HCT116 (cell line): ENCODE data around the gene USP24. TPM values are rescaled to one million over a fixed set of nuclear protein-coding genes. Genes with fewer than 3 reads are reported as not detected.

Experiments used
- ATAC-seq: fragments of 200-7000 bp; cut with Tn5 transposase; 2 replicates; pipeline ENCODE4 v1.9.1; 2020; ENCODE audit warnings: mild to moderate bottlenecking, moderate library complexity
- BruUV-seq: library from RNA; stranded (reverse); fragments of 400-500 nt; replicated peaks from 2 replicates; lab custom pipeline; 2021; lab: Mats Ljungman, UMichigan
- CTCF ChIA-PET: fragments of 300-600 bp; sonication (Branson Sonifier 250); formaldehyde crosslinking; loops from one replicate; lab custom pipeline; 2021; ENCODE audit warnings: antibody characterized with exemption; lab: Charles Lee
- POLR2A ChIA-PET: fragments of 300-600, 350-600 bp; sonication (Branson Sonifier 250); formaldehyde crosslinking; loops from one replicate; lab custom pipeline; 2021; ENCODE audit warnings: antibody characterized with exemption; lab: Charles Lee
- RAD21 ChIA-PET, 2 experiments: fragments of 300-600 bp; sonication (Branson Sonifier 250); formaldehyde crosslinking; loops; one replicate each; lab custom pipeline; 2023; ENCODE audit warnings: low total read pairs in 2 of 2; ENCODE audit not compliant: uncharacterized antibody in 2 of 2, unreplicated experiment in 2 of 2, low non-redundant PET in 1 of 2; lab: Charles Lee
- DNase-seq: peaks from one replicate; pipeline ENCODE4 v3.0.0-alpha.2; 2010; ENCODE audit warnings: low read depth, low spot score
- H2AFZ ChIP-seq: fragments of 200-600 bp; shearing (Covaris generic), sonication (generic); 2 replicates; pipeline ENCODE4 v1.6.1; 2017; ENCODE audit warnings: low read depth, mixed run types, mixed read lengths, antibody characterized with exemption, low read length; ENCODE audit not compliant: poor library complexity, severe bottlenecking
- H3K27ac ChIP-seq: 2 replicates; pipeline ENCODE4 v1.5.1; 2012; ENCODE audit warnings: low read depth, low read length
- H3K27me3 ChIP-seq: fragments of 200-600 bp; sonication (generic); 2 replicates; pipeline ENCODE4 v1.6.1; 2016; ENCODE audit warnings: mixed run types, low read length, mixed read lengths; ENCODE audit not compliant: insufficient read depth
- H3K36me3 ChIP-seq, 2 experiments: fragments of 200-500 bp in 1 of 2; fragments of 200-600 bp in 1 of 2; sonication (Bioruptor generic) in 1 of 2; sonication (generic) in 1 of 2; 2 replicates each; pipeline versions ENCODE4 v1.5.1 to v1.6.1; 2014 to 2016; ENCODE audit warnings: low read length in 2 of 2, inconsistent platforms in 1 of 2, mixed read lengths in 1 of 2, mixed run types in 1 of 2; ENCODE audit not compliant: insufficient read depth in 2 of 2, control insufficient read depth in 1 of 2
- H3K4me1 ChIP-seq, 2 experiments: fragments of 200-600 bp in 1 of 2; sonication (generic) in 1 of 2; 2 replicates each; pipeline versions ENCODE4 v1.5.1 to v1.6.1; 2012 to 2017; ENCODE audit warnings: low read length in 2 of 2, inconsistent platforms in 1 of 2, mild to moderate bottlenecking in 1 of 2, mixed read lengths in 1 of 2, mixed run types in 1 of 2, moderate library complexity in 1 of 2; ENCODE audit not compliant: insufficient read depth in 2 of 2, control insufficient read depth in 1 of 2
- H3K4me2 ChIP-seq: fragments of 200-600 bp; sonication (generic); 2 replicates; pipeline ENCODE4 v1.6.1; 2017; ENCODE audit warnings: mixed run types, low read length, mixed read lengths
- H3K4me3 ChIP-seq, 2 experiments: fragments of 200-600 bp in 1 of 2; sonication (generic) in 1 of 2; replicated peaks in 1 of 2; 2 replicates each; pipeline ENCODE4 v1.5.1; 2011 to 2016; ENCODE audit warnings: low read length in 2 of 2, control low read depth in 1 of 2, low read depth in 1 of 2, mild to moderate bottlenecking in 1 of 2, mixed read lengths in 1 of 2, mixed run types in 1 of 2
- H3K79me2 ChIP-seq: fragments of 200-600 bp; sonication (generic); 2 replicates; pipeline ENCODE4 v1.6.1; 2017; ENCODE audit warnings: mild to moderate bottlenecking, mixed run types, low read length, moderate library complexity, mixed read lengths; ENCODE audit not compliant: insufficient read depth
- H3K9ac ChIP-seq: fragments of 200-600 bp; sonication (generic); 2 replicates; pipeline ENCODE4 v1.6.1; 2016; ENCODE audit warnings: low read length, mixed read lengths
- H3K9me2 ChIP-seq: fragments of 200-600 bp; sonication (generic), shearing (Covaris generic); 2 replicates; pipeline ENCODE4 v1.6.1; 2017; ENCODE audit warnings: mixed run types, mild to moderate bottlenecking, moderate library complexity; ENCODE audit not compliant: insufficient read depth
- H3K9me3 ChIP-seq, 2 experiments: fragments of 200-500 bp in 1 of 2; fragments of 200-600 bp in 1 of 2; sonication (Bioruptor generic) in 1 of 2; sonication (generic) in 1 of 2; 2 replicates each; pipeline ENCODE4 v1.6.1; 2014 to 2017; ENCODE audit warnings: low read length in 2 of 2, mixed read lengths in 2 of 2, inconsistent platforms in 1 of 2, low read depth in 1 of 2, mild to moderate bottlenecking in 1 of 2, mixed run types in 1 of 2, moderate library complexity in 1 of 2; ENCODE audit not compliant: control insufficient read depth in 1 of 2, insufficient read depth in 1 of 2
- H4K20me1 ChIP-seq: fragments of 200-600 bp; sonication (generic), shearing (Covaris generic); 2 replicates; pipeline ENCODE4 v1.6.1; 2017; ENCODE audit warnings: mixed run types, mild to moderate bottlenecking, moderate library complexity; ENCODE audit not compliant: insufficient read depth
- CEBPB ChIP-seq: IDR thresholded peaks from 2 replicates; pipeline ENCODE4 v1.6.1; 2012; ENCODE audit warnings: low read depth
- CTCF ChIP-seq, 3 experiments: fragments of 200-600 bp in 1 of 3; sonication (generic) in 1 of 3; IDR thresholded peaks in 2 of 3; conservative IDR thresholded peaks in 1 of 3; 2 replicates each; pipeline ENCODE4 v1.5.1; 2012 to 2017; ENCODE audit warnings: low read depth in 2 of 3, low read length in 2 of 3, antibody characterized with exemption in 1 of 3, borderline replicate concordance in 1 of 3, control low read depth in 1 of 3, mild to moderate bottlenecking in 1 of 3, mixed read lengths in 1 of 3, mixed run types in 1 of 3, moderate library complexity in 1 of 3; ENCODE audit not compliant: insufficient read depth in 1 of 3
- EGR1 ChIP-seq: IDR thresholded peaks from 2 replicates; pipeline ENCODE4 v1.6.1; 2012; ENCODE audit warnings: low read depth
- EZH2 ChIP-seq: fragments of 200-600 bp; sonication (generic); IDR thresholded peaks from 2 replicates; pipeline ENCODE4 v1.6.1; 2017; ENCODE audit warnings: antibody characterized with exemption, mixed run types
- EZH2phosphoT487 ChIP-seq: fragments of 200-600 bp; IDR thresholded peaks from 2 replicates; pipeline ENCODE4 v1.6.1; 2018; ENCODE audit warnings: antibody characterized with exemption, borderline replicate concordance
- FOSL1 ChIP-seq: IDR thresholded peaks from 2 replicates; pipeline ENCODE4 v1.6.1; 2012; ENCODE audit warnings: low read depth
- MAX ChIP-seq: IDR thresholded peaks from 2 replicates; pipeline ENCODE4 v1.6.1; 2012
- POLR2AphosphoS5 ChIP-seq: IDR thresholded peaks from 2 replicates; pipeline ENCODE4 v1.6.1; 2011; ENCODE audit warnings: mild to moderate bottlenecking, low read depth, low read length, moderate library complexity
- RAD21 ChIP-seq: IDR thresholded peaks from 2 replicates; pipeline ENCODE4 v1.6.1; 2012; ENCODE audit warnings: low read depth, mild to moderate bottlenecking
- SIN3A ChIP-seq: IDR thresholded peaks from 2 replicates; pipeline ENCODE4 v1.6.1; 2012; ENCODE audit warnings: low read depth
- TCF7L2 ChIP-seq: IDR thresholded peaks from 2 replicates; pipeline ENCODE4 v1.7.0; 2011; ENCODE audit warnings: borderline replicate concordance, inconsistent platforms; ENCODE audit not compliant: insufficient read depth, insufficient read length; ENCODE audit errors: extremely low read depth
- YY1 ChIP-seq: IDR thresholded peaks from 2 replicates; pipeline ENCODE4 v1.6.1; 2011; ENCODE audit warnings: low read length, low read depth, moderate library complexity, mild to moderate bottlenecking; ENCODE audit not compliant: insufficient replicate concordance; ENCODE audit errors: extremely low read depth
- intact Hi-C: fragments of 100-400 bp; cut with micrococcal nuclease; formaldehyde crosslinking; loops from 2 replicates; pipeline ENCODE4 v1.10.0; 2022
- total RNA-seq: library from RNA; stranded (reverse); gene quantifications from one replicate; pipeline ENCODE4 v1.2.1, GENCODE V29; 2021; ENCODE audit not compliant: unreplicated experiment
- TF ChIP-seq, protein P1 (sequence below): IDR thresholded peaks from 2 replicates; pipeline ENCODE4 v1.6.1; 2012
- TF ChIP-seq, protein P2 (sequence below): IDR thresholded peaks from 2 replicates; pipeline ENCODE4 v1.6.1; 2012; ENCODE audit warnings: low read depth

Gene USP24
- total RNA-seq, 1 experiment from 2014 or later = 34.2 TPM

GRCh38 chr1:55107101-55107500, 108.1 kb downstream of the USP24 start:
- H3K9me2 ChIP-seq = no peaks in the 10 kb centered on the region
- H3K36me3 ChIP-seq = peaks cover 20 to 21% of the 10 kb centered on the region in 2 experiments; a peak in 3 of 4 replicates
- no peak for DNase-seq
- H3K79me2 ChIP-seq = no peaks in the 10 kb centered on the region
- no peaks in the 10 kb centered on the region for H3K27me3 ChIP-seq
- no peaks in the 10 kb centered on the region for H3K4me1 ChIP-seq
- no TSS peak for BruUV-seq
- intact Hi-C loops = no loop called here
- ChIA-PET CTCF (no interaction called here), RAD21 (no interaction called here), POLR2A (no interaction called here)
- H3K9me3 ChIP-seq = no peaks in the 10 kb centered on the region
- no peak overlapping the region for H2AFZ ChIP-seq
- no peak overlapping the region for H3K9ac ChIP-seq
- no peak for ATAC-seq
- no peaks in the 10 kb centered on the region for H4K20me1 ChIP-seq
- TF ChIP-seq, protein P1, sequence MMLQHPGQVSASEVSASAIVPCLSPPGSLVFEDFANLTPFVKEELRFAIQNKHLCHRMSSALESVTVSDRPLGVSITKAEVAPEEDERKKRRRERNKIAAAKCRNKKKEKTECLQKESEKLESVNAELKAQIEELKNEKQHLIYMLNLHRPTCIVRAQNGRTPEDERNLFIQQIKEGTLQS = no peak
- no peak for TF ChIP-seq YY1
- TF ChIP-seq FOSL1 = no peak
- no peak overlapping the region for H3K4me2 ChIP-seq
- no peak overlapping the region for H3K27ac ChIP-seq
- no peak overlapping the region for H3K4me3 ChIP-seq

GRCh38 chr1:55103891-55104290, 111.3 kb downstream of the USP24 start:
- DNase-seq (no peak), ATAC-seq (no peak)
- H2AFZ ChIP-seq = no peak overlapping the region
- no peaks in the 10 kb centered on the region for H3K27me3 ChIP-seq
- no peak overlapping the region for H3K4me3 ChIP-seq
- H3K9me2 ChIP-seq = no peaks in the 10 kb centered on the region
- H3K9me3 ChIP-seq = no peaks in the 10 kb centered on the region
- no peak overlapping the region for H3K27ac ChIP-seq
- ChIA-PET CTCF (no interaction called here), RAD21 (no interaction called here), POLR2A (no interaction called here)
- no peaks in the 10 kb centered on the region for H3K79me2 ChIP-seq
- no peaks in the 10 kb centered on the region for H4K20me1 ChIP-seq
- intact Hi-C loops = no loop called here
- H3K4me2 ChIP-seq = no peak overlapping the region
- peaks cover 19 to 29% of the 10 kb centered on the region in 2 experiments; a peak in 3 of 4 replicates for H3K36me3 ChIP-seq
- H3K4me1 ChIP-seq = no peaks in the 10 kb centered on the region
- H3K9ac ChIP-seq = no peak overlapping the region
- BruUV-seq = no TSS peak
- TF ChIP-seq TCF7L2 = no peak
- TF ChIP-seq, protein P2, sequence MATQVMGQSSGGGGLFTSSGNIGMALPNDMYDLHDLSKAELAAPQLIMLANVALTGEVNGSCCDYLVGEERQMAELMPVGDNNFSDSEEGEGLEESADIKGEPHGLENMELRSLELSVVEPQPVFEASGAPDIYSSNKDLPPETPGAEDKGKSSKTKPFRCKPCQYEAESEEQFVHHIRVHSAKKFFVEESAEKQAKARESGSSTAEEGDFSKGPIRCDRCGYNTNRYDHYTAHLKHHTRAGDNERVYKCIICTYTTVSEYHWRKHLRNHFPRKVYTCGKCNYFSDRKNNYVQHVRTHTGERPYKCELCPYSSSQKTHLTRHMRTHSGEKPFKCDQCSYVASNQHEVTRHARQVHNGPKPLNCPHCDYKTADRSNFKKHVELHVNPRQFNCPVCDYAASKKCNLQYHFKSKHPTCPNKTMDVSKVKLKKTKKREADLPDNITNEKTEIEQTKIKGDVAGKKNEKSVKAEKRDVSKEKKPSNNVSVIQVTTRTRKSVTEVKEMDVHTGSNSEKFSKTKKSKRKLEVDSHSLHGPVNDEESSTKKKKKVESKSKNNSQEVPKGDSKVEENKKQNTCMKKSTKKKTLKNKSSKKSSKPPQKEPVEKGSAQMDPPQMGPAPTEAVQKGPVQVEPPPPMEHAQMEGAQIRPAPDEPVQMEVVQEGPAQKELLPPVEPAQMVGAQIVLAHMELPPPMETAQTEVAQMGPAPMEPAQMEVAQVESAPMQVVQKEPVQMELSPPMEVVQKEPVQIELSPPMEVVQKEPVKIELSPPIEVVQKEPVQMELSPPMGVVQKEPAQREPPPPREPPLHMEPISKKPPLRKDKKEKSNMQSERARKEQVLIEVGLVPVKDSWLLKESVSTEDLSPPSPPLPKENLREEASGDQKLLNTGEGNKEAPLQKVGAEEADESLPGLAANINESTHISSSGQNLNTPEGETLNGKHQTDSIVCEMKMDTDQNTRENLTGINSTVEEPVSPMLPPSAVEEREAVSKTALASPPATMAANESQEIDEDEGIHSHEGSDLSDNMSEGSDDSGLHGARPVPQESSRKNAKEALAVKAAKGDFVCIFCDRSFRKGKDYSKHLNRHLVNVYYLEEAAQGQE = no peak
- no peak for TF ChIP-seq MAX
- no peak for TF ChIP-seq POLR2AphosphoS5
- no peak for TF ChIP-seq EZH2
- no peak for TF ChIP-seq EZH2phosphoT487
- TF ChIP-seq RAD21 = no peak
- TF ChIP-seq EGR1 = no peak
- TF ChIP-seq YY1 = no peak
- no peak for TF ChIP-seq CEBPB
- TF ChIP-seq SIN3A = no peak
- TF ChIP-seq, protein P1 = no peak
- TF ChIP-seq CTCF (IDR thresholded peaks at IDR 0.05 in 2 of 3, conservative IDR thresholded peaks at IDR 0.05 in 1 of 3; ENCODE audit: borderline replicate concordance in 1 of 3, insufficient read depth in 1 of 3, low read depth in 2 of 3, low read length in 2 of 3) = no peak
